Hepatocyte (in vitro differentiated cells): ENCODE results near the gene ARSI. TPM values are rescaled to one million over a fixed set of nuclear protein-coding genes. Genes with fewer than 3 reads are reported as not detected.

Experiments
- DNase-seq: peaks from one replicate; pipeline ENCODE4 v3.0.0-alpha.2; 2016; ENCODE audit warnings: low spot score
- H2AFZ ChIP-seq: fragments of 200-600 bp; sonication (generic); 2 replicates; pipeline ENCODE4 v1.6.0; 2016; ENCODE audit warnings: antibody characterized with exemption, mild to moderate bottlenecking
- H3K27ac ChIP-seq: fragments of 200-600 bp; sonication (generic); 2 replicates; pipeline ENCODE4 v1.5.1; 2016; ENCODE audit warnings: mild to moderate bottlenecking
- H3K27me3 ChIP-seq: fragments of 200-600 bp; sonication (generic); 2 replicates; pipeline ENCODE4 v1.6.1; 2016
- H3K36me3 ChIP-seq: fragments of 200-600 bp; sonication (generic); replicated peaks from 2 replicates; pipeline ENCODE4 v1.5.1; 2016; ENCODE audit warnings: low read depth; ENCODE audit not compliant: insufficient read depth
- H3K4me1 ChIP-seq: fragments of 200-600 bp; sonication (generic); 2 replicates; pipeline ENCODE4 v1.5.1; 2016; ENCODE audit warnings: mild to moderate bottlenecking, moderate library complexity; ENCODE audit not compliant: insufficient read depth
- H3K4me2 ChIP-seq: fragments of 200-600 bp; sonication (generic); 2 replicates; pipeline ENCODE4 v1.6.0; 2016
- H3K4me3 ChIP-seq: fragments of 200-600 bp; sonication (generic); 2 replicates; pipeline ENCODE4 v1.5.1; 2016; ENCODE audit warnings: mild to moderate bottlenecking
- H3K79me2 ChIP-seq: fragments of 200-600 bp; sonication (generic); 2 replicates; pipeline ENCODE4 v1.6.0; 2017; ENCODE audit warnings: mild to moderate bottlenecking
- H3K9me2 ChIP-seq: fragments of 200-600 bp; sonication (generic); replicated peaks from 2 replicates; pipeline ENCODE4 v1.6.0; 2017; ENCODE audit warnings: mild to moderate bottlenecking; ENCODE audit not compliant: insufficient read depth
- H3K9me3 ChIP-seq: fragments of 200-600 bp; sonication (generic); 2 replicates; pipeline ENCODE4 v1.5.1; 2016; ENCODE audit warnings: low read depth, mild to moderate bottlenecking
- H4K20me1 ChIP-seq: fragments of 200-600 bp; sonication (generic); 2 replicates; pipeline ENCODE4 v1.6.0; 2016; ENCODE audit warnings: mild to moderate bottlenecking; ENCODE audit not compliant: insufficient read depth, poor library complexity, severe bottlenecking
- EZH2 ChIP-seq: fragments of 200-600 bp; sonication (generic); IDR thresholded peaks from 2 replicates; pipeline ENCODE4 v1.6.1; 2016; ENCODE audit warnings: antibody characterized with exemption, mild to moderate bottlenecking, borderline replicate concordance
- EZH2phosphoT487 ChIP-seq: fragments of 200-600 bp; sonication (generic); IDR thresholded peaks from one replicate; pipeline ENCODE4 v1.6.1; 2018; ENCODE audit warnings: antibody characterized with exemption, mild to moderate bottlenecking, low read depth, moderate library complexity; ENCODE audit not compliant: unreplicated experiment, severe bottlenecking
- WGBS: methylation state at CpG from one replicate; pipeline ENCODE4 v1.1.6; 2016; ENCODE audit warnings: low lambda C conversion rate; ENCODE audit errors: missing lambda C conversion rate; 5-methylcytosine and 5-hydroxymethylcytosine counted together
- polyA plus RNA-seq: library from polyadenylated mRNA; unstranded; fragments of >200 nt; fragmentation: Nextera tagmentation; extraction: Ambion mirVana; gene quantifications from 2 replicates; pipeline ENCODE4 v1.2.1, GENCODE V29; 2016
- total RNA-seq: library from RNA; depleted of rRNA; stranded (reverse); fragments of >200 nt; gene quantifications from 2 replicates; pipeline ENCODE4 v1.2.3, GENCODE V29; 2014
- TF ChIP-seq, protein P1 (sequence below): fragments of 200-600 bp; sonication (generic); IDR thresholded peaks from 2 replicates; pipeline ENCODE4 v1.5.1; 2016; ENCODE audit warnings: antibody characterized with exemption, mild to moderate bottlenecking; ENCODE audit not compliant: poor library complexity

Gene ARSI
- total and polyA plus RNA-seq, 2 experiments from 2014 or later = 27.1 to 27.9 TPM

DNA sequence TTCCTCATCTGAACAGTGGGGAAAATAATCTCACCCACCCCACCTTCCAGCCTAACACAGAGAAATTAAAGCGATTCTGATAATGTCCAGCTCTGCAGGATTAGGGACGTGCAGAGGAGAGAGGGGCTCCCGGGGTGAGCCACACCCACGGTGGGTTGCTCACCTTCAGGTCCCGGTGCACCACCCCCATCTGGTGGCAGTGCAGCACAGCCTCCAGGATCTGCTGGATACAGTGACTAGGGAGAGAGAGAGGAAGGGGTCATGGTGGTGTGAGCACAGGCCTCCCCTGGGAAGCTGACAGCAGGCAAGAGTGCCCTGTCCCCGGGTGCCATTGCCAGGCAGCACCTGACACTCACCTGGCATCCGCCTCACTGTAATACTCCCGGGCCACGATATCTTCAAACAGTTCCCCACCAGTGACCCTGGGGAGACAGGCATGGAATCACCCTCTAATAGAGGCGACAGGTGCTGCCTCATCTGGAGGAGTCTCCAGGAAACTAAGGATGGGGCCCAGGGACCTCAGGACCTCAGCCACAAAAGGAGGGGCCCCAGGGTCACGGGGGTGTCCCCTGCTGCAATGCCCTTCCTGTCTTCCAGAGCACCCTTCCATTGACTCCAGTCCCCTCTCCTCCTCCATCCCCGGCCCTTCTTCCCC is 46.2 kb downstream of the ARSI start:
- Histone ChIP-seq H4K20me1 (no peaks in the 10 kb centered on the region), H2AFZ (no peak overlapping the region), H3K27ac (no peak overlapping the region), H3K4me2 (no peak overlapping the region), H3K9me3 (no peaks in the 10 kb centered on the region), H3K36me3 (no peaks in the 10 kb centered on the region), H3K4me1 (peaks cover 7% of the 10 kb centered on the region), H3K27me3 (no peaks in the 10 kb centered on the region), H3K79me2 (no peaks in the 10 kb centered on the region), H3K9me2 (no peaks in the 10 kb centered on the region), H3K4me3 (no peak overlapping the region)
- WGBS = 69% methylated on average over 12 of the region's 12 CpGs
- DNase-seq = no peak
- no peak for TF ChIP-seq EZH2phosphoT487
- TF ChIP-seq, protein P1, sequence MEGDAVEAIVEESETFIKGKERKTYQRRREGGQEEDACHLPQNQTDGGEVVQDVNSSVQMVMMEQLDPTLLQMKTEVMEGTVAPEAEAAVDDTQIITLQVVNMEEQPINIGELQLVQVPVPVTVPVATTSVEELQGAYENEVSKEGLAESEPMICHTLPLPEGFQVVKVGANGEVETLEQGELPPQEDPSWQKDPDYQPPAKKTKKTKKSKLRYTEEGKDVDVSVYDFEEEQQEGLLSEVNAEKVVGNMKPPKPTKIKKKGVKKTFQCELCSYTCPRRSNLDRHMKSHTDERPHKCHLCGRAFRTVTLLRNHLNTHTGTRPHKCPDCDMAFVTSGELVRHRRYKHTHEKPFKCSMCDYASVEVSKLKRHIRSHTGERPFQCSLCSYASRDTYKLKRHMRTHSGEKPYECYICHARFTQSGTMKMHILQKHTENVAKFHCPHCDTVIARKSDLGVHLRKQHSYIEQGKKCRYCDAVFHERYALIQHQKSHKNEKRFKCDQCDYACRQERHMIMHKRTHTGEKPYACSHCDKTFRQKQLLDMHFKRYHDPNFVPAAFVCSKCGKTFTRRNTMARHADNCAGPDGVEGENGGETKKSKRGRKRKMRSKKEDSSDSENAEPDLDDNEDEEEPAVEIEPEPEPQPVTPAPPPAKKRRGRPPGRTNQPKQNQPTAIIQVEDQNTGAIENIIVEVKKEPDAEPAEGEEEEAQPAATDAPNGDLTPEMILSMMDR = peak; percentile 9

DNA sequence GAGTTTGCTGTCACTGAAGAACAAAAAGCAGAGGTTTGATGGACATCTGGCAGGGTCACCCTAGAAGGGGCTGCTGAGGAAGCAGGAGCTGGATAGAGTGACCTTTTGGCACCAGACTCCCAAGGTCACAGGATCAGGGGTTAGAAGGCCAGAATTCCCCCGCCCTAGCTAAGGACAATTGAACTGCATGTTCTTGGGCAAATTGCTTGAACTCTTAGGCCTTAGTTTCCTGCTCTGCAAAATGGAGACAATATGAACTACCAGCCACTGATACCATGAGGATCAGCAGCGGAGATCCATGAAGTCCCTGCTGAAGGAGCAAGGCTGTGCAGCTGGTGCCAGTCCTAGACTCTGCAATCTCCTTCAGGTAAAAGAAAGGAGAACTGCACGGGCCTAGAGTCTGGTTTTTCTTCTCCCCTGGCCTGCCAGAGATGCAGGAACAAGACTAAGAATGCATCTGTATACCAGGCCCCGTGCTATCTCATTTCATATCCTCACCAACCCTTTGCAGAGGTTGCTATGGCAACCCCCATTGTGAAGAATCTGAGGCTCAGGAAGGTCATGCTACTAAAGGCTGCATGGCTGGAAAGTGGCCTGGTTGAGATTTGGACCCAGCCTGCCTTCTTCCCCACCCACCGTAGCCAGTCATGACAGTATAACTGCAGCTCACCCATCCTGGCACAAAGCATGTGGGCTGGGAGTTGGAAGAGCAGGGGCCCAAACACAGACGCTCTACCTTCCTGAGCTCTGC is 46.9 kb downstream of the ARSI start:
- no peaks in the 10 kb centered on the region for H3K9me3 ChIP-seq
- no peaks in the 10 kb centered on the region for H3K27me3 ChIP-seq
- no peak overlapping the region for H3K27ac ChIP-seq
- no peak overlapping the region for H3K4me2 ChIP-seq
- TF ChIP-seq EZH2phosphoT487 (no peak), EZH2 (no peak)
- TF ChIP-seq, protein P1 = no peak
- no peaks in the 10 kb centered on the region for H3K79me2 ChIP-seq
- peak; percentile 43 for DNase-seq
- no peaks in the 10 kb centered on the region for H4K20me1 ChIP-seq
- no peaks in the 10 kb centered on the region for H3K9me2 ChIP-seq
- H3K4me3 ChIP-seq = no peak overlapping the region
- 56% methylated on average over 6 of the region's 6 CpGs for WGBS
- no peak overlapping the region for H2AFZ ChIP-seq
- no peaks in the 10 kb centered on the region for H3K36me3 ChIP-seq
- peaks cover 7% of the 10 kb centered on the region for H3K4me1 ChIP-seq

DNA sequence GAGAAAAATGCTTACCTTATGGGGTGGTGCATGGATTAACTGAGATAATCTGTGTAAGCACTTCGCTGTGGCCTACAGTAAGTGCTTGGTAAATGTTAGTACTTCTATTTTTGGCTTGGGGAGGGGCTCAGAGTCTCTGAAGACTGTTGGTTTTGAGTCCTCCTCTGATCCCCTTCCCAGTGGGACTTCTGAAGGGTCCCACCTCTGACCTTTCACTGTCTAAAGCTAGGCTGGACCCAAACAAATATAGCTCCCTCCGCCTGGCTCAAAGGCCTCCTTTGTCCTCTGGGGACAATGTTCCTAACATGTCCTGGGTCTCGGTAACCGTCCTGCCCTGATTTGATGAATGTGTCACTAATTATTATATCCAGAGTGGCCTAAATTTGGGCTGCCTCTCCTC is 47.9 kb downstream of the ARSI start:
- Histone ChIP-seq H3K4me1 (peaks cover 7% of the 10 kb centered on the region), H3K27me3 (no peaks in the 10 kb centered on the region), H3K9me2 (no peaks in the 10 kb centered on the region), H4K20me1 (no peaks in the 10 kb centered on the region), H2AFZ (no peak overlapping the region), H3K9me3 (no peaks in the 10 kb centered on the region), H3K4me2 (no peak overlapping the region), H3K79me2 (no peaks in the 10 kb centered on the region), H3K27ac (peak overlapping the region; percentile 27), H3K36me3 (no peaks in the 10 kb centered on the region), H3K4me3 (no peak overlapping the region)
- WGBS = 59% methylated on average over 4 of the region's 4 CpGs
- no peak for TF ChIP-seq EZH2
- TF ChIP-seq, protein P1 = no peak
- TF ChIP-seq EZH2phosphoT487 = no peak
- no peak for DNase-seq
